ENCODE measurements around the gene PLPP3. TPM values are rescaled to one million over a fixed set of nuclear protein-coding genes. Genes with fewer than 3 reads are reported as not detected.

Gene PLPP3
- total RNA-seq, 2 experiments from 2014 or later = not detected

DNA sequence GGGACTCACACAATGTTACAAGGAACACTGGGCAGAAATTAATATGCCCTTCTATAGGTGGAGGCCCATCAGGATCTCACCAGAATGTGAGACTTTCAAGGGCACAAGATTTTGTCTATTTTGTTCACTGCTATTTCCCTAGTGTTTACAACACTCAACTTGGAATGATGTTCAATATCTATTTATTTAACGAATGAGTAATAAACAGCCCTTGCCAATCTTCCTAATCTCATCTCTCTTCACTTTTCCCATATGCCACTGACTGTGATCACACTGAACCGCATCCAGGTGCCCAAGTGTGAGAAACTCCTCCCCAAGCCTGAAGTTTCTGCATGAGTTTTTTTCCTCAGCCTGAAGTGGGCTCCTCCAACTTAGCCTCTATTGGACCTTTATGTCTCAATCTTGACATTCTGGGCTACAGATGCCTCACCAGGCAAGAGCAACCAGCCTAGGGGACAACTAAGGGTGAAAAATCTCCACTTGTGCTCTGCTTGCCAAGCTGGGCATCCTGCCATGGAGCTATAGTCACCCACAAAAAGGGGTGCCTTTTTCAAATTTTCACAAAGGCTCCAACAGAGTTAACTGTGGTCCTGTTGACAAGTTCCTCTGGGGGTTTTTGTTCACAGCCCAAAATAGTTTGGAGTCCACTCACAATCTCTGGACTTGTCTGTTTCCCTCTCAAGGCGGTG is 105.6 kb downstream of the PLPP3 start:
- no peak overlapping the region for H3K4me3 Mint-ChIP-seq
- H3K27me3 Mint-ChIP-seq = peaks cover 23% of the 10 kb centered on the region
- no peak for ATAC-seq
- no peak for DNase-seq
- peaks cover 2% of the 10 kb centered on the region for H3K4me1 Mint-ChIP-seq (ENCODE audit: low read depth)
- TF ChIP-seq, protein P1, sequence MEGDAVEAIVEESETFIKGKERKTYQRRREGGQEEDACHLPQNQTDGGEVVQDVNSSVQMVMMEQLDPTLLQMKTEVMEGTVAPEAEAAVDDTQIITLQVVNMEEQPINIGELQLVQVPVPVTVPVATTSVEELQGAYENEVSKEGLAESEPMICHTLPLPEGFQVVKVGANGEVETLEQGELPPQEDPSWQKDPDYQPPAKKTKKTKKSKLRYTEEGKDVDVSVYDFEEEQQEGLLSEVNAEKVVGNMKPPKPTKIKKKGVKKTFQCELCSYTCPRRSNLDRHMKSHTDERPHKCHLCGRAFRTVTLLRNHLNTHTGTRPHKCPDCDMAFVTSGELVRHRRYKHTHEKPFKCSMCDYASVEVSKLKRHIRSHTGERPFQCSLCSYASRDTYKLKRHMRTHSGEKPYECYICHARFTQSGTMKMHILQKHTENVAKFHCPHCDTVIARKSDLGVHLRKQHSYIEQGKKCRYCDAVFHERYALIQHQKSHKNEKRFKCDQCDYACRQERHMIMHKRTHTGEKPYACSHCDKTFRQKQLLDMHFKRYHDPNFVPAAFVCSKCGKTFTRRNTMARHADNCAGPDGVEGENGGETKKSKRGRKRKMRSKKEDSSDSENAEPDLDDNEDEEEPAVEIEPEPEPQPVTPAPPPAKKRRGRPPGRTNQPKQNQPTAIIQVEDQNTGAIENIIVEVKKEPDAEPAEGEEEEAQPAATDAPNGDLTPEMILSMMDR (IDR thresholded peaks at IDR 0.05) = no peak
- H3K27ac Mint-ChIP-seq = no peak overlapping the region
- POLR2A ChIA-PET = no interaction called here
- H3K36me3 Mint-ChIP-seq (ENCODE audit: low read depth) = no peaks in the 10 kb centered on the region
- H3K9me3 Mint-ChIP-seq = no peaks in the 10 kb centered on the region
- intact Hi-C loops (cut with micrococcal nuclease) = no loop called here
- CTCF ChIA-PET = no interaction called here

DNA sequence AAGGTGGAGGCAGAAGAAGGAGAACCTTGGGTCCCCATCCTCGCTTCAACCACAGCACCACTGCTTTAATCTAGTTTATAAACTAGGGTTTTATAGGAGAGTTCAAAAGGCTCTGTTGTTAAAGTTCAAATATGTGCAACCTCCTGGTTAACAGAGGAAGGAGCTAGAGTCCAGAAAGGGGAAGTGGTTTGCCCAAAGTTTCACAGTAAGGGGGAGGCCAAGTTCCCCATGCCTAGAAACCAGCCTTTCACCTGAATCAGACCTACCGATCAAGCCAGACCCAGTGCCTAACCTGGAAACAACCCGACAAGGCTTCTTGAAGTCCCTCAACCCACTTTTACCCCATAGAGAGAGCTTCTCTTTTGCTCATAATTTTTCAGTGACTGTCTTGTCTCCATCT is 106.5 kb downstream of the PLPP3 start:
- POLR2A ChIA-PET = no interaction called here
- intact Hi-C loops (cut with micrococcal nuclease) = no loop called here
- no peak for DNase-seq
- H3K9me3 Mint-ChIP-seq = no peaks in the 10 kb centered on the region
- peaks cover 2% of the 10 kb centered on the region for H3K4me1 Mint-ChIP-seq (ENCODE audit: low read depth)
- no peak overlapping the region for H3K4me3 Mint-ChIP-seq
- no peaks in the 10 kb centered on the region for H3K36me3 Mint-ChIP-seq (ENCODE audit: low read depth)
- TF ChIP-seq, protein P1 (IDR thresholded peaks at IDR 0.05) = no peak
- CTCF ChIA-PET = no interaction called here
- no peak overlapping the region for H3K27ac Mint-ChIP-seq
- H3K27me3 Mint-ChIP-seq = peaks cover 20% of the 10 kb centered on the region
- ATAC-seq = no peak

DNA sequence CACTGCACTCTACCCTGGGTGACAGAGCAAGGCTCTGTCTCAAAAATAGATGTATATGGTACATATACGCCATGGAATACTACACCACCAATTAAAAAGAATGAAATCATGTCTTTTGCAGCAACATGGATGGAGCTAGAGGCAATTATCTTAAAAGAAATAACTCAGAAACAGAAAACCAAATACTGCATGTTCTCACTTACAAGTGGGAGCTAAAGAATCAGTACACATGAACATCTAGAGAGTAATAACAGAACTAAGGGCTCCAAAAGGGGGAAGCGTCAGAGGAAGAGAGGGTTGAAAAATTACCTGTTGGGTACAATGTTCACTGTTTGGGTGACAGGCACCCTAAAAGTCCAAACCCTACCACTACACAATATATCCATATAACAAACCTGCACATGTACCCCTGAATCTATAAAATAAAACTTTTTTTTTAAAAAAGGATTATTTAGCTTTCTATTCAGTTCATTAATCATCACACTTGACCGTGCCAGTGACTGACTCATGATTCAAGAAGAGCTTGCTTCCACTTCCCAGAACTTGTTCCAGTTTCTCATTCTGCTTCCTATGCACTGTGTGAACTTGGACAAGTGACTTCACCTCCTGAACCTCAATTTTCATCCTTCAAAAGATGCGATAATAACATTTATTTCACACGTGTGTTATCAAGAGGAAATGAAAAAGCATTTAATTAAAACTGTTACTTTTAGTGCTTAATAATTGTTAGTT is 109.6 kb downstream of the PLPP3 start:
- CTCF ChIA-PET = no interaction called here
- POLR2A ChIA-PET = no interaction called here

DNA sequence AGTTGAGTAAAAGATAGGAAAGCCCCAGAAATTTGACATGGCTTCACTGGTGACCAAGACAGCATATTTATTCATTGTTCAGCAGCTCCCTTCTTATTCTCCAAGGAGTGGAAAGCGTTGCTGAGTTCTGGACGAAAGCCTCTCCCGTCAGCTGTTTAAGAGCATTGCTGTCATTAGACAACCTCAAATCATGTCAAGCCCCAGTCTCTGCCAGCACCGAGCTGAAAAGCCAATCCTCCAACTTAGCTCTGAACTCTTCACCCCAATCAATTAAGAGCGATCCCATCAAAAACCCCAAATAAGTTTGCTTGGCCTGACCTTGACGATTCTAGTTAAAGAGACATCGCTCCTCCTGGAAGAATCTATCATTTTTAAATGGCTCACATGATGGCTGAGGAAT is 110.8 kb downstream of the PLPP3 start:
- TF ChIP-seq, protein P1 (IDR thresholded peaks at IDR 0.05) = no peak
- DNase-seq = no peak
- Mint-ChIP-seq H3K36me3 (ENCODE audit: low read depth) (no peaks in the 10 kb centered on the region), H3K9me3 (no peaks in the 10 kb centered on the region), H3K4me1 (ENCODE audit: low read depth) (no peaks in the 10 kb centered on the region), H3K27me3 (peaks cover 8% of the 10 kb centered on the region), H3K27ac (no peak overlapping the region), H3K4me3 (no peak overlapping the region)
- no peak for ATAC-seq
- intact Hi-C loops (cut with micrococcal nuclease) = no loop called here
- ChIA-PET POLR2A (no interaction called here), CTCF (no interaction called here)

More for the DNA sequence above, 109.6 kb downstream of the PLPP3 start:
- TF ChIP-seq, protein P1 (IDR thresholded peaks at IDR 0.05) = no peak
- H3K9me3 Mint-ChIP-seq = no peaks in the 10 kb centered on the region
- DNase-seq (no peak), ATAC-seq (no peak)
- H3K36me3 Mint-ChIP-seq (ENCODE audit: low read depth) = no peaks in the 10 kb centered on the region
- H3K27ac Mint-ChIP-seq = no peak overlapping the region
- H3K4me1 Mint-ChIP-seq (ENCODE audit: low read depth) = no peaks in the 10 kb centered on the region
- H3K27me3 Mint-ChIP-seq = peaks cover 7% of the 10 kb centered on the region
- intact Hi-C loops (cut with micrococcal nuclease) = no loop called here
- H3K4me3 Mint-ChIP-seq = no peak overlapping the region

DNA sequence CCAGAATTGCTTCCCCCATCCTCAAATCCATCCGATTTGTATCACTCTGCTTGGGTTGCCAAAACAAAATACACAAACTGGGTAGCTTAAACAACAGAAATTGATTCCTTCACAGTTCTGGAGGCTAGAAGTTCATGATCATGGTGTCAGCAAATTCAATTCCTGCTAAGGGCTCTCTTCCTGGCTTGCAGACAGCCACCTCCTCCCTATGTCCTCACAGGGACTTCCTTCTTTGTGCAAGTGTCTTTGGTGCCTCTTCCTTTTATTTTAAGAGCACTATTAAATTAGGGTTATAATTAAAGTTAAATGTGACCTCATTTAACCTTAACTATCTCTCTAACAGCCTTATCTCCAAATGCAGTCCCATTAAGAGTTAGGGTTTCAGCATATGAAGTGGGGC is 112.8 kb downstream of the PLPP3 start:
- ATAC-seq (no peak), DNase-seq (no peak)
- H3K36me3 Mint-ChIP-seq (ENCODE audit: low read depth) = no peaks in the 10 kb centered on the region
- POLR2A ChIA-PET = no interaction called here
- TF ChIP-seq, protein P1 (IDR thresholded peaks at IDR 0.05) = no peak
- H3K4me1 Mint-ChIP-seq (ENCODE audit: low read depth) = no peaks in the 10 kb centered on the region
- no peak overlapping the region for H3K4me3 Mint-ChIP-seq
- H3K27me3 Mint-ChIP-seq = peaks cover 5% of the 10 kb centered on the region
- no peak overlapping the region for H3K27ac Mint-ChIP-seq
- CTCF ChIA-PET = no interaction called here
- intact Hi-C loops (cut with micrococcal nuclease) = no loop called here
- no peaks in the 10 kb centered on the region for H3K9me3 Mint-ChIP-seq
